Choroid plexus epithelial cell (primary cell): Measurements from ENCODE around the gene KIFAP3.
A peak's percentile ranks its signal among the peaks of the same experiment; 100 is the strongest.

Source experiments
- DNase-seq: peaks from one replicate; pipeline ENCODE4 v3.0.0-alpha.2; 2010; ENCODE audit warnings: low read depth
- H3K4me3 ChIP-seq: 2 replicates; pipeline ENCODE4 v1.5.1; 2011; ENCODE audit warnings: low read depth, mild to moderate bottlenecking, control low read depth, low read length, moderate library complexity
- TF ChIP-seq, protein P1 (sequence below): conservative IDR thresholded peaks from 2 replicates; pipeline ENCODE4 v1.5.1; 2011; ENCODE audit warnings: low read depth, mild to moderate bottlenecking, control low read depth, inconsistent platforms, low read length, moderate library complexity

Gene KIFAP3

DNA sequence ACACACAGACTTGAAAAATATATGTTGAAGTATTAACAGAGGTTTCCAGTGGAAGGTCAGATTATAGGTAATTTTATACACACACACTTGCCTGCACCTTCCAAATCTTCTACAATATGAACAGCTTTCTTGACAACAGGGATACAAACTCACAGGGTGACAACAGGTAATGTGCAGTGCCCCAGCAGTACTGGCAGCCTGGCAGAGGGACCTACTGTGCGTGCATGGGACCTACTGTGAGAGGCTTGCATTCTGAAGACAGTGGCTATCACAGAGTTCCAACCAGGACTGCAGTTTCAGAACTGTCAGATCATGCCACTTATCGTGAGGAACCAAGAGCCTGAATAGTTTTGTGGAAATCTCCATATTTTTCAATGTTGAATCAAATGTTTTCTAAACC, 184.6 kb downstream of the KIFAP3 start:
- no peak overlapping the region for H3K4me3 ChIP-seq
- DNase-seq, result no peak
- TF ChIP-seq, protein P1, sequence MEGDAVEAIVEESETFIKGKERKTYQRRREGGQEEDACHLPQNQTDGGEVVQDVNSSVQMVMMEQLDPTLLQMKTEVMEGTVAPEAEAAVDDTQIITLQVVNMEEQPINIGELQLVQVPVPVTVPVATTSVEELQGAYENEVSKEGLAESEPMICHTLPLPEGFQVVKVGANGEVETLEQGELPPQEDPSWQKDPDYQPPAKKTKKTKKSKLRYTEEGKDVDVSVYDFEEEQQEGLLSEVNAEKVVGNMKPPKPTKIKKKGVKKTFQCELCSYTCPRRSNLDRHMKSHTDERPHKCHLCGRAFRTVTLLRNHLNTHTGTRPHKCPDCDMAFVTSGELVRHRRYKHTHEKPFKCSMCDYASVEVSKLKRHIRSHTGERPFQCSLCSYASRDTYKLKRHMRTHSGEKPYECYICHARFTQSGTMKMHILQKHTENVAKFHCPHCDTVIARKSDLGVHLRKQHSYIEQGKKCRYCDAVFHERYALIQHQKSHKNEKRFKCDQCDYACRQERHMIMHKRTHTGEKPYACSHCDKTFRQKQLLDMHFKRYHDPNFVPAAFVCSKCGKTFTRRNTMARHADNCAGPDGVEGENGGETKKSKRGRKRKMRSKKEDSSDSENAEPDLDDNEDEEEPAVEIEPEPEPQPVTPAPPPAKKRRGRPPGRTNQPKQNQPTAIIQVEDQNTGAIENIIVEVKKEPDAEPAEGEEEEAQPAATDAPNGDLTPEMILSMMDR, result no peak

DNA sequence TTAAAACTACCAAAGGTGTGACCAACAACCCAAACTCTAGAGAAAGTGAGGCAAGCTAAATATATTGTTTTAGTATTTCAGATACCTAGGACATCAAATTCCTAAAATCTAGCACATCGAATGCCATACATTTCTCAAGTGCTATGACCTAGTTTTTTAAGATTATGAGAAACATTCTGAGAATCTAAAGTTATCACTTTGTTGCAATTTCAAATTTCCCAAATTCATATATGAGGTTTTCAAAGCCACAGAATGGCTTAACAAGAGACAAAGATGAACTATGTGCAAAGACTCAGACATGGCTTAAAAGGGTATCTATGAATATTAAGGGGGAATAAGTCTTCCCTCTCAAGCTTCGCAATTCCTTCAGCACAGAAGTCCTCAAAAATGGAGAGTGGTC, 187.6 kb downstream of the KIFAP3 start:
- no peak overlapping the region for H3K4me3 ChIP-seq
- no peak for DNase-seq
- TF ChIP-seq, protein P1, result no peak

DNA sequence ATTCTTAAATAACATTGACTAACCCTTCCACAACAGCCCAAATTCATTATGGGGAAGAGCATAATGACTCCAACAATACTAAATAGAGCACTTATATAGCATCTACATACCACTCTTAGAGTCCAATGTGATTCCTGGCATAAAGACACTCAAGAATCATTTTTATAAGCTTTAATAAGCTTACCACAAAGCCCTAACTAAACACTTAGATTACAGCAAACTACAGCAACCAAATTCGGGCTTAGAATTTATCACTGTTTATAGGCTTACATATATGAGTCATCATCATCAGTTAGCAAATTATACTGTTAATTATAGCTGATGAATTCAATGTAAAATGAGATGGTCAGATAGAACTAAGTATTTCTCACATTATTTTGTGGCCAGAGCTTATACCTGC, 188.1 kb downstream of the KIFAP3 start:
- DNase-seq, result no peak
- H3K4me3 ChIP-seq, result no peak overlapping the region
- TF ChIP-seq, protein P1, result no peak

DNA sequence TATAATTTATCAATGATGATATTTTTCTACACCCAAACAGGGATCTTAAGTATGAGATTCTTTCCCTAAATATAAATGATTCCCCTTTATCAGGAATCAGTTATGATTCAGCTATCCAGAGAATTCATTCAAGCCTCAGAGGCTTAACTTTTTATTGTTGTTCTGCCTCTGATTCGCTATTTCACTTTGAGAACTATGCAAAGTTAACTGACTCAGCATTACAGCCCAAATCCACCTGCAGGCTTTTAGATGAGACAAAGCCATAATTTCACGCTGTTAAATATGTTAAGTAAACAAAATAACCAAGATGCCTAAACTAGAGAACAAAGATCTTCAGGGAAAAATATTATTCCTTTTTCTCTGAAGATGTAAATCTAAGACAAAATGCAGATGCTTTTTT, 189.3 kb downstream of the KIFAP3 start:
- no peak for DNase-seq
- H3K4me3 ChIP-seq, result no peak overlapping the region
- TF ChIP-seq, protein P1, result no peak

DNA sequence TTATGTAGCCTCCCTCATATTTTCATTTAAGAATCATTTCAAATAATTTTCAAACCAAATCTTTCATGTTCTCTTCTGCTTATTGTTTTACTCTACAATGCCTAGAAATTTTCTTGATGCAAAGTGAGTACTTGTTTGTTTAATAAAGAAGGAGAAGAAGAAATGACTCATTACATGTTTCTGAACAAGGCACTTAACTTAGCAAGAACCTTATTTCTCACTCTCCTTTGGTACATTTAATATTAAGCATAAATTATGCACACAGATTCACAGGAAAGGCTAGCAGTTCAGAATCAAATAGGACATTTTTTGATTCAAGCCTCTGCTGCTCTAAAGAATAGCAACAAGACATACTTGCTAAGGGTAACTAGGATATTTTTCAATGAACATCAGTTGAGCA, 189.9 kb downstream of the KIFAP3 start:
- TF ChIP-seq, protein P1, result no peak
- DNase-seq, result no peak
- no peak overlapping the region for H3K4me3 ChIP-seq

DNA sequence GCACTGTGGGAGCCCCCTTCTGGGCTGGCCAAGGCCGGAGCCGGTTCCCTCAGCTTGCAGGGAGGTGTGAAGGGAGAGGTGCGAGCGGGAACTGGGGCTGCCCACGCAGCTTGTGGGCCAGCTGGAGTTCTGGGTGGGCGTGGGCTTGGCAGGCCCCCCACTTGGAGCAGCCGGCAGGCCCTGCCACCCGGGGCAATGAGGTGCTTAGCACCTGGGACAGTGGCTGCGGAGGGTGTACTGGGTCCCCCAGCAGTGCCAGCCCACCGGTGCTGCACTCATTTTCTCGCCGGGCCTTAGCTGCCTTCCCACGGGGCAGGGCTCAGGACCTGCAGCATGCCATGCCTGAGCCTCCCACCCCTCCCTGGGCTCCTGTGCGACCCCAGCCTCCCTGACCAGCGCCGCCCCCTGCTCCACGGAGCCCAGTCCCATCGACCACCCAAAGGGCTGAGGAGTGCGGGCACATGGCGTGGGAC, 192.4 kb downstream of the KIFAP3 start:
- TF ChIP-seq, protein P1, result no peak
- no peak for DNase-seq
- no peak overlapping the region for H3K4me3 ChIP-seq

DNA sequence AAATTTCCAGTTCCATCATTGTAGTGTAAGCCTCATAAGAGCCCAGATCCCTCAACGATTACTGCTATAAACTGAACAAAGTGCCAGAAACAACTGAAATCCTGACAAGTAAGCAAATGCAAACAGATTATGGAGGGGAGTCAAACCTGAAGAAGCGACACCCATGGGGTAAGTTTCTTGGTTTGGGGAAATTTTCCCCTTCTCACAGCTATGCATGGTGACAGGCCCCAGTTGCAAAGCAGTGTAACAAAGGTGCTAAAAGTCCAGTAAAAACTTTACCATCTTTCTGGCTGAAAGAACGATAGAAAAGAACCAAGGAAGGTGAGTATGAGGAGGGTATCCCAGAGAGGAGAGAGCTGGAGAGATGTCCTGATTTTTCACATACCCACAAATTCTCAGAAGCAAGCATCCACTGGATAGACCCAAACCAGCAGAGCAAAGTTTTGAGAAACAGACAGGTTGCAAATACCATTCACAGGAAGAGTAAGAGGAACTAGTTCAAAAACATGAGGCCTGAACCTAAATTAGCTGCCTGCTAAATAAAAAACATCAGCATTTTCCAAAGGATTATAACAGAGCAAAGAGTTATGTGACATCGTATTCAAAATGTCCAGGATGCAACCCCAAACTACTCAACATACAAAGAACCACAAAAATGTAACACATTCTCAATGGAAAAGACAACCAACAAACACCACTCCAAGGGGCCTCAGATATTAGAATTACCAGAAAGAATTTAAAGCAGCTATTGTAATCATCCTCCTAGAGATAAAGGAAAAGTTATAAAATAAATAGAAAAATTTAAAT, 195.3 kb downstream of the KIFAP3 start:
- TF ChIP-seq, protein P1, result no peak
- DNase-seq, result peak; percentile 45
- H3K4me3 ChIP-seq, result no peak overlapping the region
